Kidney tubule cell (primary cell): Measurements from ENCODE around the gene ZNF722.
"Not testable (repeated sequence)": the region's sequence is repeated elsewhere in the genome, so short reads cannot be mapped to it uniquely, and the experiment has no call there.

ENCODE experiments used
- DNase-seq: peaks from one replicate; pipeline ENCODE4 v3.0.0-alpha.2; 2018; ENCODE audit warnings: low spot score

ZNF722 gene

GRCh38 chr7:63998549-63998948, at the start of gene ZNF722:
ZNF722 (plus strand) TSS chr7:63998849; CDS start chr7:63998962, 113 bp downstream.
- DNase-seq = no peak

GRCh38 chr7:63953181-63953580, 45.5 kb upstream of the ZNF722 start:
- no peak for DNase-seq

DNA sequence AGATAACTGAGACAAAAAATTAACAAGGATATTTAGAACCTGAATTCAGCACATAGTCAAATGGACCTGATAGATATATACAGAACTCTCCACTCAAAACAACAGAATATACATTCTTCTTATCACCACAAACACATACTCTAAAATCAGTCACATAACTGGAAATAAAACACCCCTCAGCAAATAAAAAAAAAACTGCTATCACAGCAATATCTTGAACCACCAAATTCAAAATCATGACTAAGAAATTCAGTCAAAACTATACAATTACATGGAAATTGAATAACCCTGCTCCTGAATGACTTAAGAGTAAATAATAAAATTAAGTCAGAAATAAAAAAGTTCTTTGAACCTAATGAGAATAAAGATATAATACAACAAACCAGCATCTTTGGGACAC, 30.0 kb upstream of the ZNF722 start:
- no peak for DNase-seq

- not testable (repeated sequence) for DNase-seq
Observed at GRCh38 chr7:64015496-64015895, 16.8 kb downstream of the ZNF722 start.

DNA sequence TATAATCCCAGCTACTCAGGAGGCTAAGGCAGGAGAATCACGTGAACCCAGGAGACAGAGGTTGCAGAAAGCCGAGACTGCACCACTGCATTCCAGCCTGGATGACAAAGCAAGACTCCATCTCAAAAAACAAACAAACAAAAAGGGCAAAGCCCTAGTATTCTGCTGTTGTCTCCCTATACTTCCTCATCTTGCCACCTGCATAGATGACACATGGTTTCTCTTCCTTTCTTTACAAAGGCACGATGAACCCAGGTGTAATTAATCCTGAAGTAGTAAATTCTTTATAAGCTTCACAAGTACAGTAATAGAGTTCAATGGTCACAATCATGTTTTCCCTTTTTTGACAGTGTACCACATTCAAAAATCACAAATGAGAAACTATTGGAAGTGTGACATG, 36.7 kb downstream of the ZNF722 start:
- DNase-seq = no peak

- DNase-seq = no peak
Observed at GRCh38 chr7:64037095-64037494, 38.4 kb downstream of the ZNF722 start.

DNA sequence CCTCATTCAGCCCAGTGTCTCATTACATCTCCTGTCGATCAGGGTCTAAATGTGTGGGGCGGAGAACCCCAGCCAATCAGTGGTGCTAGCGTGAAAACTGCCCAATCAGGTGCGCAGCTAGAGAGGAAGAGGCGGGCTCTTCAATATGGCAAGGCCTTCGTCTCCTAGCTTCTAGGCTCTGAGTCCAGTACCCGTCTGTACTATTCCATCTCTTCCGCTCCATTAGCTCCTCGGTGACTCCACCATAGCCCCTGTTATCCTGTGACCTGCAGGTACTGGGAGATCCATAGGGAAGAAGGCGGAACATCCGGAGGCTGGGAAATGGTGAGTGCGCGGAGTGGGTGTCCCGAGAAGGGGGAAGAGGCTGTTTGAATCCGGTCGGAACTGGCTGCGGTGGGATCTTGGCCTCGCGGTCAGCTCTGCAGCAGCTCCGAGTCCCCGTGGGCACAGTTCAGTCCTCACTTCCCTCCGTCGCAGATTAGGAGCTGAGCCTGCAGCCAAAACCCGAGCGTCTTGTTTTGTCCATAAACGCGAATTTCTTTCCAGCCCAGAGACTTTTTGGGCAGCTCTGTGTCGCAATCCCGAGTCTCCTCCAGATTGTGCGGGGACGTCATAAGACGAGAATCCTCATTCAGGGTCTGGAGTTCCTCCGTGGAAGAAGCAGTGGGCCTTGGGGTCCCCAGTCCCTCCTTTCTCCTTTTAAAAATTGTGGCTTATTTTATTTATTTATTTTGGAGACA, 46.8 kb downstream of the ZNF722 start, which contains the start of gene ZNF727:
Gene ZNF727, plus strand, starts transcription at position 134 of the 740 bp plus-strand sequence. Its CDS starts 188 bp downstream, at position 322.
- DNase-seq = peak; percentile 77

DNA sequence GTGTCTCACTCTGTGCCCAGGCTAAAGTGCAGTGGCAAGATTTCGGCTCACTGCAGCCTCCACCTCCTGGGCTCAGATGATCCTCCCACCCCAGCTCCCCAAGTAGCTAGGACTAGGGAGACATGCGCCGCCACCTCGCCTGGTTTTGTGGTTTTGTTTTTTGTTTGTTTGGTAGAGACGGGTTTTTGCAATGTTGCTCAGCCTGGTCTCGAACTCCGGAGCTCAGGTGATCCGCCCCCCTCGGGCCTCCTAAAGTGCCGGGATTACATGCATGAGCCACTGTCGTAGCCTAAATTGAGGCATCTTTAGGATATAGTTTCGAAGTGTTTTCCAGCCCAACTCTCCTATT, 47.4 kb downstream of the ZNF722 start:
- no peak for DNase-seq
